Activated CD4-positive, alpha-beta T cell treated with anti-CD3 and anti-CD28 coated beads, Interleukin-2, Interleukin-6, amounts not matched to agents 100 ng/mL and 50 ng/mL, durations not matched to agents 16 hours and 8 hours (primary cell): ENCODE measurements around the gene TFDP2.
A peak's percentile ranks its signal among the peaks of the same experiment; 100 is the strongest.
"Not testable (repeated sequence)": the region's sequence is repeated elsewhere in the genome, so short reads cannot be mapped to it uniquely, and the experiment has no call there.

Experiments used
- DNase-seq: peaks from one replicate; pipeline ENCODE4 v3.0.0-alpha.2; 2020

Gene TFDP2

DNA sequence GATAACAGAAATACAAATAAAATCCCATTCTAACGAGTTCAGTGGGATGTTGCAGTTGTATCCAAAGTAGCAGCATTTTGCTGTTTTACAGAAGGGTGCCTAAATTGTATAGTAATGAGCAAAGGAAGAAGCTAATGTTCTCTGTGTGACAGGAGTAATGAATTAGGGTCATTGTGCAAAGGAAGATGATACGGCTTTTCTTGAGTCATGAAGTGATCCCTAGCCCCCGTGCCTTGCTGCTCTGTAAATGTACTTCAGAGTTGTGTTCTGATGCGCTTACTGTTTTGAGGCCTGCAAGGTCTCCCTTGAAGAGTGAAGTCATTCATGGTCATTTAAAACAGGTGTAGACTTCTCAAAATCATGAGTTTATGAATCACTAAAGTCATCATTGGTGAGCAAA is 235.0 kb downstream of the TFDP2 start:
- no peak for DNase-seq

DNA sequence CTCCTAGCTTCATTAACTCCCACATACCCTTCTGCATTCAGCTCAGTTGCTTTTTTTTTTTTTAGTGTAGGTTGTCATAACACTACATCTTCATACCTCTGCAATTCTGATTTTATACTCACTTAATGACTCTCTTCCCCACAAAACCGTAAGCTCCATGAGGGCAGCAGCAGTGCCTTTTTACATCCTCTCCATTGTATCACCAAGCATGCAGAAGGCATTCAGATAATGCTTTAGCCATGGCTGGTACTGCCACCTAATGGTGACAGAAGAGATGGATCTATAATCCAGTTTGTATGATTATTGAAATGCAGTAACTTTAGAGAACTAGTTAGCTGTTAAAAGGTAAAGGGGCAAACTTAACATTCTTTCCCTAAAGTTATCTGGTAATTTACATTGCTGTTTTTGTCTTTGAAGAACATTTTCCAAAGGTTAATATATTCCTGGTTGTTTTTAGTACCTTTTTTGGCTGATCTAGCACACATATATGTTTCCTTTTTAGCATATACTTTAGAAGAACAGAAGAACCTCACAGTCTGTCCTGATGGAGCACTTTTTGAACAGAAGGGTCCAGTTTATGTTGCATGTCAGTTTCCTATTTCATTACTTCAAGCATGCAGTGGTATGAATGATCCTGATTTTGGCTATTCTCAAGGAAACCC is 236.1 kb downstream of the TFDP2 start:
- peak; percentile 71 for DNase-seq

DNA sequence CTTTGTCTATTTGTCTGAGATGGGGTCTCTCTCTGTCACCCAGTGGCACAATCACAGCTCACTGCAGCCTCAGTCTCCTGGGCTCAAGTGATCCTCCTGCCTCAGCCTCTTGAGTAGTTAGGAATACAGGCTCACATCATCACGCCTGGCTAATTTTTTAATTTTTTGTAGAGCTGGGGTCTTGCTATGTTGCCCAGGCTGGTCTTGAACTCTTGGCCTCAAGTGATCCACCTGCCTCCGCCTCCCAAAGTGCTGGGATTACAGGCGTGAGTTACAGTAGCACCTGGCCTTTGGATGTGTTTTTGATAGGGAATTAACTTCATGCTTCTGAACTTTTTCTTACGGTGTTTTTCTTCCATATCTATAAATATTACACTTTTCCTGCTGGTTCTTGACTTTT is 239.4 kb downstream of the TFDP2 start:
- DNase-seq = not testable (repeated sequence)

DNA sequence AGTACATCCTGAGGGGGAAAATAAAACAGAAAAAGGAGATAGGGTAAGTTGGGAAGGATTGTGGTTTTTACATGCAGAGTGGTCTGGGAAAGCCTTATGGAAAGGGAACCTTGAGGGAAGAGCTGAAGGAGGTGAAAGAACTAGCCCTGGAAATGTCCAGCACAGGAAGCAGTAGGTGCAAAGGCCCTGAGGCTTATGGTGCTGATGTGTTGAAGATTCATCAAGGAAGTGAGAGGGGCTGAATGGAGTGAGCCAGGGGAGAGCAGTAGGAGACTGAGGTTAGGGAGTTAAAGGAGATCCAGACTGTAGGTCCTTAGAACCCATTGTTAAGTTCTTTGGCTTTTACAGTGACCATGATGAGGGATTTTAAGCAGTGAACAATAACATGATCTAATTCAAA is 239.9 kb downstream of the TFDP2 start:
- no peak for DNase-seq

DNA sequence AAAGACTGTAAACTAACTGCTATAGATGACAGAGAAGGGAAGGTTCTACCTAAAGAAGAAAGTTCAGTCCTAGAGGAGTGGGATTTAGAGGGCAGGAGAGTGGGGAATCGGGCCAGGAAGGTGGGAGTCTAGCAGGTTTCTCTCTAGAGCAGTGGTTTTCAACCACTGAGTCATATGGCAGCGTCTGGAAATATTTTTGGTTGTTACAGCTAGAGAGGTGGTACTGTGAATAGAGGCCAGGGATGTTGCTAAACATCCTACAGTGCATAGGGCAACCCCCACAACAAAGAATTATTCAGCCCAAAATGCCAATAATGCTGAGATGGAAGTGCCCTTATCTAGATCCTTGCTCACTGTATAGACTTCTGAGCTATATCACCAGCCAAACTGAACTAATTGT is 244.2 kb downstream of the TFDP2 start:
- DNase-seq = no peak

DNA sequence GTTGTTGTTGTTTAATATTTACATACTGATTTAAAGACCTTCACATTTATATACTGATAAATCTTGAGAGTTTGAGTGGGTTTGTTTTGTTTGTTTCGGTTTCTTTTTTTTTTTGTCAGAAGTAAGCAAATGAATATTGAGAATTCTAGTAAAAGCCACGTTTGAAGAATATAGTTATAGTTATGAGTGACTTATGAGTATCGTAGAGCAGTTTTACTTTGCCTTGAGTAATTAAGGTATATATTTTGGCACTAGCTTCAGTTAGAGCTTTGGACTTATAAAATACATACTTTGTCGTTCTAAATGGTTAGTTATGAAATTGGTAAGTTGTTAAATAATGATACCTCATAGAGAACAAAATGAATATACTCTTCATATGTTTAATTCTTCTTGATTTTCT is 245.1 kb downstream of the TFDP2 start:
- peak; percentile 24 for DNase-seq

DNA sequence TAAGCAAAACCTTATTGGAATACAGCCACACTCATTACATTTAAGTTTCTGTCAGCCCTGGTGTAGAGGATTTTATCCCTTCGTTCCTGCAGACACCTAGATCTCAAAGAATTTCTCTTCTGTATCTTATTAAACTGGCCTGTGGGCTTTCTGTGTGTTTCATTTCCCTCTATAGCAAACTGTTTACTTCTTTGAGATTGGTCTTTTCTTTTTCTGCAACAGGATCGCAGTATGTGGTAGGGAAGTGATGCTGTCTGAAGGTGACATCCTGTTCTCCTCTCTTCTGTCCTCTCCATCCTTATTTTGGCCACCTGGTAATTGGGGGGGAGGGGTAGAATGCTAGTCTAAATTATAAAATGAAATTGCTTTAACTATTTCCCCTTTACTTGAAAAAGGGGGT is 247.4 kb downstream of the TFDP2 start:
- no peak for DNase-seq

DNA sequence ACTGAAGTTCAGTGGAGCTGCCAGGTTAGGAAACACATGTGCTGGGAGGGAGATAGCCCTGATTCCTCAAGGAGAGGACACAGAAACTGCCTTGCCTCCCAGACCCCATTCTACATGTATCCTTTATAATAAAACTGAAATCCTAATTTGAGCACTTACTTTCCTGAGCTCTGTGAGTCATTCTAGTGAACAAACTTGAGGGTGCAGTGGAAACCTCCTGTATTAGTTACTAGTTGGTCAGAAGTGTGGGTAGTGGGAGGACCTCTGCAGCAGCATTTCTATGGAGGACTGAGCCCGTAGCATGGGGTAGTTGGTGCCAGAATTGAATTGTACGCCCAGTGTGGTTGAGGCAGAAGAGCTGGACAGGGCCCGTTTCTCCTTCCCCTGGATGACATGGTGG is 249.0 kb downstream of the TFDP2 start:
- peak; percentile 30 for DNase-seq

DNA sequence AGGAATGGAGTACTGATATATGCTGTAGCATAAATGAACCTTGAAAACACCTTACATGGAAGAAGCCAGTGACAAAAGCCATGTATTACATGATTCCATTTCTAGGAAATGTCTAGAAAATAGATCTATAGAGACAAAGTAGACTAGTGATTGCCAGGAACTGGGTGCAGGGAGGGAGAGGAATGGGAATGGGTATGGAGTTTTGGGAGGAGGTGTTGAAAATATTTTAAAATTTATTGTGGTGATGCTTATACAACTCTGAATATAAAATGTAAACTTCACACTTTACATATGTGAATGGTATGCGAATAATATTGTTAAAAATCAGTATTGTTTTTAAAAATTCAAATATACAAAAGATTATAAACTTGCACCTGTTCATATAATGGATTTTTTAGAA is 250.4 kb downstream of the TFDP2 start:
- no peak for DNase-seq

DNA sequence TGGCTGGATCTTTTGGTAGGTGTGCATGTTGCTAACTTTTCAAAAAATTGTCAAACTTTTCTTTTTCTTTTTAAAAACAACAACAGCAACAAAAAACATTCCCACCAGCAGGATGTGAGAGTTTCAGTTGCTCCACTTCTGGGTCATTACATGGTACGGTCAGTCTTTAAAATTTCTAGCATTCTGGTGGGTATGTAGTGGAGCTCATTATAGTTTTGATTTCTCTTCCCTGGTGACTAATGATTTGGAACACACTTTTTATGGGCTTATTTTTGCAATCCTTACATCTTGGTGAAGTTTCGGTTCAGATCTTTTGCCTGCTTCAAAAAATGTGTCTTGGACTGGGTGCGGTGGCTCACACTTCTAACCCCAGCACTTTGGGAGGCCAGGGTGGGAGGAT is 253.6 kb downstream of the TFDP2 start:
- no peak for DNase-seq

DNA sequence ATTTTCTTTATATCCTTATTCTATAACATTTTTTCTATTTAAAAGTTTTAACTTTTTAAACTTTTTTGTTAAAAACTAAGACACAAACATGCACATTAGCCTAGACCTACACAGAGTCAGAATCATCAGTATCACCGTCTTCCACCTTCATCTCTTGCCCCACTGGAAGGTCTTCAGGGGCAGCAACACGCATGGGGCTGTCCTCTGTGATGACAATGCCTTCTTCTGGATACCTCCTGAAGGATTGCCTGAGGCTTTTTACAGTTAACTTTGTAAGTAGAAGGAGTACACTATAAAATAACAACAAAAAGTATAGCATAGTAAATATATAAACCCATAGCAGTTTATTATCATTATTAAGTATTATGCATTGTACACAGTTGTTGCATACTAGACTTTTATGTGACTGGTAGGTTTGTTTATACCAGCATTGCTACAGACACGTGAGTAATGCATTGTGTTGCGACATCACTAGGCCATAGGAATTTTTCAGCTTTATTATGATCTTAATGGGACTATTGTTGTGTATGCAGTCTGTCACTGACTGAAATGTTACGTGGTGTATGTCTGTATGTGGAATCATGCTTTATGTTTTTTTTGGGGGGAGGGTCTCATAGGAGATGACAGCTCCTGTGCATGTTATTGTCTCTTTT is 254.7 kb downstream of the TFDP2 start:
- no peak for DNase-seq
